OCI-M1 (cell line): ENCODE measurements around the gene BMPR1B.

Experiments
- DNase-seq: peaks from one replicate; lab custom pipeline; 2025; lab: John Stamatoyannopoulos, UW

Gene BMPR1B

DNA sequence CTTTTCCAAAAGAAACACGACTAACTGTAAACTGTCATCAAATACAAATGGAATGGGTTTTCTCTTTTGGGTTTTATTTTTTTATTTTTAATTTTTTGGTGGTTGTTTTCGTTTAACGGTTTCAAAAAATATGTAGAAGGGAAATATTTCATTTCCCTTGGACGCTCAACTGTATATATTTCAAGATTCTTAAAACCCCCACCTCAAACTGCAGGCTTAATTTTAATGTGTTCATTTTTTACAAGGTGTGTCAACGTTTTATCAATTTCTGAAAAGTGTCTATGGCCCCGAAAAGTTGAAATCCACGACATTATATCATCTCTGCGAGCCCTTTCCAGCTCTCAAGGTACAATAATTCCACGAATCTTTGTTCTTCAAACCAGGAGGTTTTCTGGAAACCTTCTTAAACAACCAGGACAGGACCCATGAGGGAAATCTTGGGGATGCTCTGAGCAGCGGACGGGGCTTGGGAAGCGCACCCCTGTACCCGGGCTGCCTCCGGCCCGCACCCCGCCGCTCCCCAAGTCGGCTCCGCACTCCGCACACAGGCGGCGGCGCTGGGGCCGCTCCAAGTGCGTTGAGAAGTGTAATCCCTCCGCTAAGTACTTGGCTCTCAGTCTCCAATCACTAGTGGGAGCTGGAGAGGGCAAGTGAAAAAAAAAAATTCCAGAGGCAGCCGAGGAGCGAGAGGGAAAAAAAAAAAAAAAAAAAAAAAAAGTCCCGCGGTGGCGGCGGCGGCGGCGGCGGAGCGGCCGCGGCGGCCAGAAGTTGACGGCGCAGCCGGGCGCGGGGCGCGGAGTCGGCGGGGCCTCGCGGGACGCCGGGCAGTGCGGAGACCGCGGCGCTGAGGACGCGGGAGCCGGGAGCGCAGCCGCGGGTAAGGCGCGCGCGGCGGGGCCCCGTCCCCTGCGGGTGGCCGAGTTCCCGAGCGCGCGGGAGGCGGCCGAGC lies at the start of gene BMPR1B:
BMPR1B (plus strand) TSS at position 764 of the 949 bp plus-strand sequence. CDS start 346,470 bp downstream, outside the sequence.
- no peak for DNase-seq

DNA sequence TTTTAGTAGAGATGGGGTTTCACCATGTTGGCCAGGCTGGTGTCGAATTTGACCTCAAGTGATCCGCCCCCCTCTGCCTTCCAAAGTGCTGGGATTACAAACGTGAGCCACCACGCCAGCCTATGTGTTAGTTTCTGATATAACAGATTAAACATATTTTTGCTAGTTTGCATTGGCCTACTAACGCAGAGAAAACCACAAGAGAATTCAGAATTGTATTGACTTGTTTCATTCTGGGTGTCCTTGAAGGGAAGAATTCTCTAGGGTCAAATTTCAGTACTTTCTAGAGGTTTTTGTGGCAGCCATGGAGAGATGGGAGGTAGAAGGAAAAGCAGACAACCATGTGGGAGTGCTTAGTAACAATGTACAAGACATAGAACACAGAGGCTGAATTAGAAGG lies 46.1 kb upstream of the BMPR1B start:
- no peak for DNase-seq

DNA sequence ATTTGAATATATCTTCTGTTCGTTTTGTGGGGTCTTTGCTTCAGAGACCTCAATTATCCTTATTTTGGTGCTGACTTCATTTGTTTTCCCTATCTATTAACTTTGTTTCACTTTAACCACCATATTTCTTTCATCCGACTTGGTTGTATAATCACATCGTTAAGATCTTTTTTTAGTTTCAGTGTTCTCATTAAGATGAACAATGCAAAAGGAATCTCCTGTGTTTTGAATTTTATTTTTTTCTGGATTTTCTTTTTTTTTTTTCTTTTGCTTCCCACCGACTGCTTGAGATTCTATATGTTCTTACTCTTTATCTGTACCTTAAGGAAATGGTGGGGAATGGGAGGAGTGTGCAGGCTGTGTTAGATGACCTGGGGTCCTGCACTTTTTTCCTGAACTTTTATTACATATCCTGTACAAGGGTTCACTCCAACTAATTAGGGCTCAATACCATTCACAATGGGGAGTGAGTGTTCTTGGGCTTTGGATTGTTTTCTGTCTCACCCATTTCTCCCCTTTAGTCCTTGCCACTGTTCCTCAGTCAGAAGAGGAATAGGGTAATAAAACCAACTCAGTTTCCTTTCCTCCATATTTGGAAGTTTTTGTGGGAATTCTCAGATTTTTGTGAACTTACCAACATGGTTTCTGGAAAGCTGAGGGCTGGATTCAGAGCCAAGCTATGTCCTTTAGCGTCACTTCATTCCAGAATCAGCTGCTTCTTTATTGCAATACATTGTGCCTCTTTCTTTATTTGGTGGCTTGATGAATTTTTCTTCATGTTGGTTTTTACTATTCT lies 43.2 kb upstream of the BMPR1B start:
- DNase-seq, result no peak

DNA sequence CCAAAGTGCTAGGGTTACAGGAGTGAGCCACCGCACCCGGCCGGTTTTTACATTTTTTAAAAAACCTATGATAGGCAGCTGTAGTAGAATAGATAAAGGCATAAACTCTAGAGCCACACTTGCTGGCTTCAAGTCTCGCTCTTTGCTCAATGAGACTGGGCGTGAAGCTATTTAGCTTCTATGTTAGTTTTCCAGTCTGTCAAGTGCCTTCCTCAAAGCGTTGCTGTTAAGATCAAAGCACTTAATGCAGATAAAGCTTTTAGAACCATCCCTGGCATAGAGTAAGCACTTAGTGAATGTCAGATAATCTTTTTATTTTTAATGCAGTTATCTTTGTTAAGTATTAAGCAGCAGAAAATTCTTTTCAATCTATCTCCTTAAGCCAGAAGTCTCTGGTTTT lies 42.0 kb upstream of the BMPR1B start:
- DNase-seq, result no peak

DNA sequence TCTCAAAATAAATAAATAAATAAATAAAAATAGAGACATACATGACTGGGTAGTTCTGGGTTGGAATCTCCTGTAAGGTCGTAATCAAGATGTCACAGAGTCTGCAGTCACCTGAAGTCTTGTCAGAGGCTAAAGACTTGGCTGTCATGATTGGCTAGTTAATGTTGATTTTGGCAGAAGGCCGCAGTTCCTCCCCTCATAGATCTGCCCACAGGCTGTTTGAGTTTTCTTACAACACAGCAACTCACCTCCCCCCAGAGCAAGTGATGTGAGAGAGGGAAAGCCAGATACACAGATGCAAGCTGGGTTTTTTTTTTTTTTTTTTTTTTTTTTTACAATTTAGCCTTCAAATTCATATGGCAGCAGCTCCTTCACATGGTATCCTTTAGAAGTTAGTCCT lies 36.4 kb upstream of the BMPR1B start:
- no peak for DNase-seq

DNA sequence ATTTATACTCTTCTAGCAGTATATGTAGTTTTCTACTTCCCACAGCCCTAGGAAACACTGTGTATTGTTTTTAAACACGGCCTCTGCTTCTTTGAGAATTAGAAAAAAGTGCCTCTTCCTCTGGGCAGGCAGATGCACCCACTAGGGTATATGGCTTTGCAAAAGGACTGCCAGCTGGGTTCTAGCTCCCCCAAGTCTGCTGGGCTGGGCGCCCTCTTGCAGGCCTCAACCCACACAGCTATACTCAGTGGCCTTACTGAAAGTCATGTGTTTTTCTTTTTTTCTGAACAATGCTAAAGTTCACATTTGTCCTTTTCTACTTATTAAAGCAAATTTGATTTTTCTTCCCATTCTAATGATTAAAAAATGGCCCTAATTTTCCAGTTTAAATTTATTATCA lies 35.5 kb upstream of the BMPR1B start:
- DNase-seq, result no peak

DNA sequence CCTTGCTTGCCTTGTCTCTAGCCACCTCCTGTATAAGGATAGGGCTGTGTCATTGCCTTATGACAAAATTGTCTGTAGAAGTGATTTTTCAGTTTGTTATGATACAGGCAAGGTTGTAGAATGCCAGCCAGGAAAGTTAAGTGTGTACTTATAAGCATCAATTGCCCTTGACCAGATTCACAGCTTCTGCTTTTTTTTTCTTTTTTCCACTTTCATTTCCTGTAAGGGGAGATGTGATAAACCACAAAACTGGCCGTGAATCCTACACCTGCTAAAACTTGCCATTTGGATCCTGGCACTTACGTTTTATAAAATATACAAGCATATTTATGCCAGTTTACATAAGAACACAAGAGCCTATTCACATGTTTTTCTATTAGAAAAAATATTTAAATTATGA lies 35.0 kb upstream of the BMPR1B start:
- peak; percentile 32 for DNase-seq

DNA sequence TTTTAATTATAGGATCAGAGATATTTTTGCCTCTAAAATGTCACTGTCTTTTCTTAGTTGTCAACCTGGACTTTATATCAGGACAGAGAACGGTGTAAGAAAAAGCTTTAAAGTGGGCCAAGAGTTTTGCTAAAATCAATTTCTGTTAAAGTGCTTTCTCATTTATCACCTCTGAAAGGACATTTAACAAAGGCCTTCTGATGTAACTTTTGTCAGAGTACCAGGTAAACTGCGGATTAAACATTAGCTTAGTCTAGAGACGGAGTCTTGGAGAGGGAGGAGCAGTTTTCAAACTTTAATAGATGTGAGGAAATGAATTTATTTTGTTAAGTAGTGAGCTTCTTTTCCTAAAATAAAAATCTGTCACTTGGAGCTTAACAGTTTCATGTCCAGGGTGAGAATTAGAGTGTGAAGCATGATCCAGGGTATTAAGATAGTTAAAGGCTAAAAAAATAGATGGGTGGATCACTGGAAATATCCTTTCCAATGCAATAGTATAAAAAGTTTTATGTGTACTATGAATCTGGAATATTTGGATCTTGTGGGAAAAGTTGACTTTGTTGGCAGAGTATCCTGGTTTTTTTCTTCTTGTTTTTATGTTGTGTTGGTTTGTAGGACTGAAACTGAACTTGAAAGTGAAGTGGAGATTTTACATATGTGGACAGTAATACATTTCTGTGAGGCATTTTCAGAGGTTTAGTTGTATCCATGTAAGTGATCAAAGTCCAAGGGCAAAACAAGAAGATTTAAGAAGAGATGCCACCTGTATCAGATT lies 33.6 kb upstream of the BMPR1B start:
- no peak for DNase-seq

DNA sequence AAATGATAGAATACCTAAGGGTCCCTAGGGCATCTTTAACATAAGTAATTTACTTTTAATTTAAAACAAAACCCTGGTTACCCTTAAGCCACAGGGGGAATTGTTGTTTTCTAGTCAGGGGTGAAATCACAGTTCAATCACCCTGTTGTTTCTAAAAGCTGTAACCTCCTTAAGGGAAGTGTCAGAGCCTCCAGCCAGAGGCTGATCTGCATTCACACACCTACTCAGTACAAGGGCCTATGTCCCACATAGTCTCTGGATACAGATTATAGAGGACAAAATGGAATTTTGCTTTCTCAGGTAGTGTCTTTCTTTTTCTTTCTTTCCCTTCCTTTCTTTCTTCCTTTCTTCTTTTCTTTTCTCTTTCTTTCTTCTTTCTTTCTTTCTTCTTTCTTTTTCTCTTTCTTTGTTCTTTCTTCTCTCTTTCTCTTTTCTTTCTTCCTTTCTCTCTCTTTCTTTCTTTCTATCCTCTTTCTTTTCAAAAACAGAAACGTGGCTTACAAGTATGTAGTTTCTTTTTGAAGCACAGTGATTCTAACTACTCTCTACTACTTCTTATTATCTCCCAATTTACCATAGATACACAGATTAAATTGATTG lies 31.1 kb upstream of the BMPR1B start:
- DNase-seq, result no peak

DNA sequence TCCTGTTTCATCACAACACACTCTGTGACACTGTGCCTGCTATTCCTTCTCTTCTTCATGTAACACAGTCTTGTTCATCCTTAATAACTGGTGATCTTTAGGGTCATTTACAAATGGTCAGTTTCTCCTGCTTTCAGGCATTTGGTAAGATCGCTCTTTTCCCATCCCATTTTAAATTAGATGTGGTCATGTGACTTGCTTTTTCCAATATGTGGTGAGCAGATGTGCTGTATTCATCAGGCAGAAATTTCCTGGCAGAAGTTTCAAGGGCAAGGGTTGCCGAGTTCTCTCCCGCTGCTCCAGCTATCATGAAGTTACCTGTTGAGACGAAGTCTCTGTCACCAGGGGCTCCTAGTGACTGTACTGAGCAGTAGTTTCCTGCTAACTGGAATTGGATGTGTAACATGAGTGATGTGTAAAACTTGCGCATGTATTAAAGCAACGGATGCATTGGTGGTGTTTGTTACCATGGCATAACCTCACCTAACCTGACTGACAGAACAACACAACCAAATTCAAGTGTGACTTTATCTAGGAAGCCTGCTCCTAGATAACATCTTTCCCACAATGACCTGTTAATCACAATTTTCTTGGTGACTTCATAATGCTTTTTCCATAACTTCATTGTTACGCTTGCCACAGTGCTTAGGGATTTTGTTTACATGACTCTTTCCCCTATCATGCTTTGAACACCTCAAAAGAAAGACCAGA lies 29.5 kb upstream of the BMPR1B start:
- DNase-seq, result no peak

DNA sequence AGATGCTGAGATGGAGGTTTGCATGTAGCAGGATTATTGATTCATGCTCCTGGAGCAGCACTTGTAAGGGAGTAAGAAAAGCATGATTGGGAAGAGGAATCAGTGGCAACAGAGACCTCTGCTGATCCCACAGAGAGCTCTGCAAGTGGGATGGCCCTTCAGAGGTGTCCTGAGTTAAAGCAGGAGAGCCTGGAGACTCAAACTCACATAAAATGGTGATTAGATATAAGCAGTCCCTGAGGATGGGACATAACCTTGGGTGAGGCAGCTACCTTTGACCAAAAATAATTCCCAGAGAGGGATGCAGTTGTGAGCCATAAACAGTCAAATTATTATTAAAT lies 25.4 kb upstream of the BMPR1B start:
- no peak for DNase-seq

DNA sequence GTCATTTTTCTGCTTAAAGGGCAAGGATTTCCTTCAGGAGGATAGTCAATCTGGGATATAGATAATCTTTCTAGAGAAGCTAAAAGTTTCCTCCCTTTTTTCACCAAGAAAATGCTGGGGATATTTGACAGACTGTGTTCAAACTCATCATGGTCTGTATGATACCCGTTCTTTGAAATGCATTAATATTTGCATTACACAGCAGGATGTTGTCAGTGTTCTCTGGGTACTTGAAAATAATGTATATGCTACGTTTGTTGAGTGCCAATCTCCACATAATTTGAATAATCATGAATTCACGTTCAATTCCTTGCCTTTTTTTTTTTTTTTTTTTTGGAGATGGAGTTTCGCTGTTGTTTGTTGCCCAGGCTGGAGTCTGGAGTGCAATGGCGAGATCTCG lies 18.0 kb upstream of the BMPR1B start:
- DNase-seq, result no peak

DNA sequence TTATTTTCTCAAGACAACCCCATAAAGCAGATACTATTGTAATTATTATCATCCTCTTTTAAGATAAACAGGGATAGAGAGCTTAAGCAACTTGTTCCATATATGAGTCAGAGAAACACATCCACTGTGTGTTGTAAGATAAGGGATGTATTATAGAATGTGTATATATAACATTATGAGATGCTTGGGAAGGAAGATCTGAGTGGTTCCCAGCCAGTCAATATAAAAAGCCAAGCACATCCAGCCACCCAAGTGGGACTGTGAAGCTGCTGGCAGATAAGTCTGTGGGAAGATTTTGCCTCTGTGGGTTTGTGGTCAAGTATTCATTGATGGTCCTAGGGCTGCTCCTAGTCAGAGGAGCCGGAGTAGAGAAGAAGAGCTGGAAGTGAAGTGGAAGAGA lies 16.5 kb upstream of the BMPR1B start:
- DNase-seq, result peak; percentile 33

DNA sequence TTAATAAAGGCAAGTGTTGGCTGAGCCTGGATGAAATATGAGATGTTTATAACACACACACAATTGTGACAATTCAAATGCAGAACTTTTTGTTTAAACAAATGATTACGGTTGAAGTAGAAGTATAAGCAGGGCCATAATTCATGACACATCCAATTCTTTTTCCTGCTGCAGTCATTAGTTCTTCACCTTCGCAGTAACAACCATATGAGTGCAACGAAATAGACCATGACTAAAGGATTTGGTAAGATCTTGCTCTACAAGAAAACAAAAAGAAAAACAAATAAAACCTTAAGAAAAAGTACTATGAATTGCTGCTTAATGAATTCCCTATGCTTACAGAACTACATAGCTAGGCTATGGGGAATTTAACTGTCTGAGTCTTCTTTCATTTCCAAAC lies 13.9 kb upstream of the BMPR1B start:
- no peak for DNase-seq

DNA sequence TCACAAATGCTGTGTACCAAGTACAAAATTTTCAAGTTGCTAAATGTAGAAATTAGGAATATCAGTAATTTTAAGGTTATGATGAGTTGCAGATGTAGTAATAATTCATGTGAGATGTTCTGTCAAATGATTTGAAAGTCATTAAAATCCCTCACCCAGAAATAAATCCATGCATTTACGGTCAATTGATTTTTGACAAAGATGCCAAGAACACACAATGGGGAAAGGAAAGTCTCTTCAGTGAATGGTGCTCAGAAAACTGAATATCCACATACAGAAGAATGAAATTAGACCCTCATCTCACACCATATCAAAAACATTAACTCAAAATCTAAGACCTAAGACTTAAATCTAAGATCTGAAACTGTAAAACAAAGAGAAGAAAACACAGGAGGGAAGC lies 12.9 kb upstream of the BMPR1B start:
- DNase-seq, result no peak

DNA sequence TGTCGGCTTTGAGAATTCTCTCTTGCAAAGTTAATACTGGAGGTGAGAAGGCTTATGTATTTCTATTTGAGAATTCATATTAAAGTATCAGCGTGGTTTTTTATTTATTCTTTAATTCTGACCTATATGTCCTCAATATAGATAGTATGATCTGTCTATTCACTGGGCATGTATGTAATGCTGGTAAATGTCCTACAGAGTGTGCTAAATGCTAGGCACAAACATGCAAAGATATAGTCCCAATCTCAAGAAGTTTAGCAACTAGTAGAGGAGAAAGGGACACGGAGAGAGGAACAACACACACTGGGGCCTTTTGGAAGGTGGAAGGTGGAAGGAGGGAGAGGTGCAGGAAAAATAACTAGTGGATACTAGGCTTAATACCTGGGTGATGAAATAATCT lies 11.0 kb upstream of the BMPR1B start:
- DNase-seq, result peak; percentile 38

DNA sequence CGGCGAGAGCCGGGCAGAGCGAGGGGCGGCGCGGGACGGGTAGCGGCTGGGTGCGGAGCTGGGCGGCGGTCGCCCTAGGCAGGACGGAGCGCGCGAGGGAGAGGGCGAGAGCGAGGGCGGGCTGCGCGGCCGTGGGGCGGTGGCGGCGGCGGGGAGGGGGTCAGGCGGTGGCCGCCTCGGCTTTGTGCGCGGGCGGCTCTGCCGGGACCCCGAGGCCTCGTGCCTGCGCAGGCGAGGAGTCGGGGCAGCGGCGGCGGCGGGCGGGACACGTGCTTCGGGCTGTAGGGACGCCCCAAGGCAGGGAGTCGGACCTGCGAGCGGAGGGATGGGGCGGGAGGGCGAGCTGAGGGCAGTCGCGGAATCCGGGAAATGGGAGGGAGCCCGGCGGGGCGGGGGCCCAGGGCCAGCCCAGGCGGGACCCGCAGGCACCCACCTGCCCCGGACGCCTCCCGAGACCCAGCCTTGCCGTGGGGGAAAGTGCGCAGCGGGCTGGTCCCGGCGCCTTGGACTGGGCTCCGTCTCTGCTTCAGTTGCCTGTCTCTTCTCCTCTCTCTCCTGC lies 465 bp downstream of the BMPR1B start:
- no peak for DNase-seq

DNA sequence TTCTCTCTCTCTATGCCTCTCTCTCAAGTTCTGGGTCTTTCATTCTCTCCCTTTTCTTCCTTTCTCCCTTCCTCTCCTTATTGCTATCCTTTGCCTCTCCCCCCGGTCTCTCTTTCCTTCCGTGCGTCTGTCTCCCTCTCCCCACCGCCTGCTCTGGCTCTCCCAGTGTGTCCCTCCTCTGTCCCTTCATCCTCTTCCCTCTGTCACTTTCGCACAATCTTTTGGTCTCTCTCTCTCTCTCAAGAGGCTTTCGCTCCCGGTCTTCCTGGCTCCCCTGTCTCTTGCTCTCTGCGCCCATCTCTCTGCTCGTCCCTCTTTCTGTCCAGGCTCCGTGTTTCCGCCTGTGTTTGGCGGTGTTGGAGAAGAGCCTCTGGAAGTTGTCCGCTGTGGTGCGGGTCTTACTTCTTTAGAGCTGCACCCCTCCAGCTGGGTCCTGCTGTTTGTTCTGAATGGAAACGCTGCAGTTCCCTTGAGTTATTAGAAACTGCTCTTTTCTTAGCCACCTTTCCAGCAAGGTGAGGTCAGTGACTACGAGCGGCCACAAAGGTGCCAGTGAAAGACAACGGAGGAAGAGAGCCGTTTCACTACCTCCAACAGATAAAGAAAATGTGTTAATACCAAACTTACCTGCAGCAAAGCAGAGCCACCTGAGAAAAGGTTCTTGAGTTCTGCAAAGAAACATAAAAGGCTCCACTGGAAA lies 1.1 kb downstream of the BMPR1B start:
- no peak for DNase-seq

DNA sequence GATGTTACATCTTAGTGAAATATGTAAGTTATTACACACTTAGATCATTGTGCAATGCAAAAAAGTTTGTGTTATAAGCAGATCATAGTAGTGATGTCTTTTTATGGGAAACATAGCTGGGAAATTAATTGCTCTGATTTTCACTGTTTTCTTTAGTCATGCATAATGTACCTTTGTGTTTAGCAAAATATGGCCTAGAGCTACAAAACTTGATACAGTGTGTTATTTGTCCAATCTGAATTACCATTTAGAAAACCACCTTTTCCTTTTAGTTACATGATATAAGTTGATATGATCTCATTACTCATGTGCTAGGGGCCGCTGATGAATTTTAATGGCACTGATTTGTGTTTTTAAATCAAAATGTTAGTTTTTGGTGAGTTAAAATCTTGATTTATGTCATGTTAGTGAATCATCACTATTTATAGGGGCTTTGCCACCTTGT lies 2.0 kb downstream of the BMPR1B start:
- DNase-seq, result no peak

DNA sequence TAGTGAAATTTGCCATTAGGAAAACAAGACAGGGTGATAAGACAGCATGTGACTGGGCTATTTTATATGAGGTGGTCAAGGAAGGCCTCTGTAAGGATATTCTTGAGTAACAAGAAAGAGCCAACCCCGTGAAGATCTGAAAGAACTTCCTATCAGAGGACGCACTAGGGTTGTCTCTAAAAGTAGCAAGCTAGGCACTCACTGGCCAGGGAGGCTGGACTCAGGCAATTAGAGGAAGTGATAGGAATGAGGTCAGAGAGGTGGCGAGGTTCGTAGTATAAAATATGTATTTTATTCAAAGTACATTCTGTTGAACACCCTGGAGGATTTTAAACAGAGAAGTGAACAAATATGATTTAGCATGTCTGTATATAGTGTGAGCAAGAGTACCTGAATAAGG lies 4.6 kb downstream of the BMPR1B start:
- peak; percentile 21 for DNase-seq
